ENCODE measurements around the gene SELENOP. TPM values are rescaled to one million over a fixed set of nuclear protein-coding genes. Genes with fewer than 3 reads are reported as not detected.

The SELENOP gene
- total and polyA plus RNA-seq, 2 of the 13 experiments (the other 11 are each of a cell fraction or from before 2014, with no cell fraction given), result 1,895 to 2,083 TPM

GRCh38 chr5:42824347-42824976, 12.8 kb upstream of the SELENOP start (continued):
- TF ChIP-seq GLI4 (CRISPR knock-in tag; IDR thresholded peaks at IDR 0.05; ENCODE audit: borderline replicate concordance) (no peak), SOX13 (IDR thresholded peaks at IDR 0.05) (no peak), SOX13 (CRISPR knock-in tag; conservative IDR thresholded peaks at IDR 0.05 in 1 of 2, IDR thresholded peaks at IDR 0.05 in 1 of 2) (peak in 1 of 2 experiments; percentile 83; a peak in 1 of 4 replicates), ASH2L (IDR thresholded peaks at IDR 0.05; ENCODE audit: insufficient read length, low read depth, low read length) (peak; percentile 79), ZNF530 (CRISPR knock-in tag; IDR thresholded peaks at IDR 0.05; ENCODE audit: low read depth) (no peak), ZNF33A (CRISPR knock-in tag; IDR thresholded peaks at IDR 0.05; ENCODE audit: borderline replicate concordance) (no peak), ZNF552 (CRISPR knock-in tag; IDR thresholded peaks at IDR 0.05; ENCODE audit: borderline replicate concordance) (no peak), BATF2 (CRISPR knock-in tag; IDR thresholded peaks at IDR 0.05) (no peak), ZNF782 (CRISPR knock-in tag; IDR thresholded peaks at IDR 0.05; ENCODE audit: borderline replicate concordance) (no peak), ZNF556 (CRISPR knock-in tag; IDR thresholded peaks at IDR 0.05; ENCODE audit: borderline replicate concordance) (0 out of 2 replicates have a peak, but pooled peaks have one; percentile 36), TCF7 (IDR thresholded peaks at IDR 0.05; ENCODE audit: low read depth) (peak; percentile 42; the same call in 1 of the 2 replicates), WIZ (CRISPR knock-in tag; IDR thresholded peaks at IDR 0.05) (no peak), RAD51 (IDR thresholded peaks at IDR 0.05; ENCODE audit: borderline replicate concordance) (no peak), ZNF567 (CRISPR knock-in tag; IDR thresholded peaks at IDR 0.05; ENCODE audit: borderline replicate concordance) (no peak), STAT6 (CRISPR knock-in tag; IDR thresholded peaks at IDR 0.05; ENCODE audit: borderline replicate concordance) (no peak; the same call in 1 of the 2 replicates), SP2 (CRISPR knock-in tag; IDR thresholded peaks at IDR 0.05) (no peak), CHD2 (IDR thresholded peaks at IDR 0.05; ENCODE audit: low read depth, low read length) (no peak), SUZ12 (IDR thresholded peaks at IDR 0.05; ENCODE audit: low read depth, low read length) (no peak), ZZZ3 (CRISPR knock-in tag; IDR thresholded peaks at IDR 0.05; ENCODE audit: borderline replicate concordance) (no peak)
- TF ChIP-seq, protein P1, sequence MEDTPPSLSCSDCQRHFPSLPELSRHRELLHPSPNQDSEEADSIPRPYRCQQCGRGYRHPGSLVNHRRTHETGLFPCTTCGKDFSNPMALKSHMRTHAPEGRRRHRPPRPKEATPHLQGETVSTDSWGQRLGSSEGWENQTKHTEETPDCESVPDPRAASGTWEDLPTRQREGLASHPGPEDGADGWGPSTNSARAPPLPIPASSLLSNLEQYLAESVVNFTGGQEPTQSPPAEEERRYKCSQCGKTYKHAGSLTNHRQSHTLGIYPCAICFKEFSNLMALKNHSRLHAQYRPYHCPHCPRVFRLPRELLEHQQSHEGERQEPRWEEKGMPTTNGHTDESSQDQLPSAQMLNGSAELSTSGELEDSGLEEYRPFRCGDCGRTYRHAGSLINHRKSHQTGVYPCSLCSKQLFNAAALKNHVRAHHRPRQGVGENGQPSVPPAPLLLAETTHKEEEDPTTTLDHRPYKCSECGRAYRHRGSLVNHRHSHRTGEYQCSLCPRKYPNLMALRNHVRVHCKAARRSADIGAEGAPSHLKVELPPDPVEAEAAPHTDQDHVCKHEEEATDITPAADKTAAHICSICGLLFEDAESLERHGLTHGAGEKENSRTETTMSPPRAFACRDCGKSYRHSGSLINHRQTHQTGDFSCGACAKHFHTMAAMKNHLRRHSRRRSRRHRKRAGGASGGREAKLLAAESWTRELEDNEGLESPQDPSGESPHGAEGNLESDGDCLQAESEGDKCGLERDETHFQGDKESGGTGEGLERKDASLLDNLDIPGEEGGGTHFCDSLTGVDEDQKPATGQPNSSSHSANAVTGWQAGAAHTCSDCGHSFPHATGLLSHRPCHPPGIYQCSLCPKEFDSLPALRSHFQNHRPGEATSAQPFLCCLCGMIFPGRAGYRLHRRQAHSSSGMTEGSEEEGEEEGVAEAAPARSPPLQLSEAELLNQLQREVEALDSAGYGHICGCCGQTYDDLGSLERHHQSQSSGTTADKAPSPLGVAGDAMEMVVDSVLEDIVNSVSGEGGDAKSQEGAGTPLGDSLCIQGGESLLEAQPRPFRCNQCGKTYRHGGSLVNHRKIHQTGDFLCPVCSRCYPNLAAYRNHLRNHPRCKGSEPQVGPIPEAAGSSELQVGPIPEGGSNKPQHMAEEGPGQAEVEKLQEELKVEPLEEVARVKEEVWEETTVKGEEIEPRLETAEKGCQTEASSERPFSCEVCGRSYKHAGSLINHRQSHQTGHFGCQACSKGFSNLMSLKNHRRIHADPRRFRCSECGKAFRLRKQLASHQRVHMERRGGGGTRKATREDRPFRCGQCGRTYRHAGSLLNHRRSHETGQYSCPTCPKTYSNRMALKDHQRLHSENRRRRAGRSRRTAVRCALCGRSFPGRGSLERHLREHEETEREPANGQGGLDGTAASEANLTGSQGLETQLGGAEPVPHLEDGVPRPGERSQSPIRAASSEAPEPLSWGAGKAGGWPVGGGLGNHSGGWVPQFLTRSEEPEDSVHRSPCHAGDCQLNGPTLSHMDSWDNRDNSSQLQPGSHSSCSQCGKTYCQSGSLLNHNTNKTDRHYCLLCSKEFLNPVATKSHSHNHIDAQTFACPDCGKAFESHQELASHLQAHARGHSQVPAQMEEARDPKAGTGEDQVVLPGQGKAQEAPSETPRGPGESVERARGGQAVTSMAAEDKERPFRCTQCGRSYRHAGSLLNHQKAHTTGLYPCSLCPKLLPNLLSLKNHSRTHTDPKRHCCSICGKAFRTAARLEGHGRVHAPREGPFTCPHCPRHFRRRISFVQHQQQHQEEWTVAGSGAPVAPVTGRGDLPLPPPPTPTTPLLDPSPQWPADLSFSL (CRISPR knock-in tag; IDR thresholded peaks at IDR 0.05), result peak; percentile 86
